HG03175 (cell line): Measurements from ENCODE around the gene GDF15.
A peak's percentile ranks its signal among the peaks of the same experiment; 100 is the strongest.

ENCODE experiments used
- ATAC-seq: cut with Tn5 transposase; IDR thresholded peaks from one replicate; pipeline ENCODE4 v1.9.1; 2021; ENCODE audit warnings: mild to moderate bottlenecking, moderate library complexity; ENCODE audit not compliant: unreplicated experiment

The GDF15 gene

GRCh38 chr19:18417250-18418028 is 31.5 kb downstream of the GDF15 start:
- ATAC-seq: no peak

- no peak for ATAC-seq
Measured at GRCh38 chr19:18418029-18418482, 32.1 kb downstream of the GDF15 start.

DNA sequence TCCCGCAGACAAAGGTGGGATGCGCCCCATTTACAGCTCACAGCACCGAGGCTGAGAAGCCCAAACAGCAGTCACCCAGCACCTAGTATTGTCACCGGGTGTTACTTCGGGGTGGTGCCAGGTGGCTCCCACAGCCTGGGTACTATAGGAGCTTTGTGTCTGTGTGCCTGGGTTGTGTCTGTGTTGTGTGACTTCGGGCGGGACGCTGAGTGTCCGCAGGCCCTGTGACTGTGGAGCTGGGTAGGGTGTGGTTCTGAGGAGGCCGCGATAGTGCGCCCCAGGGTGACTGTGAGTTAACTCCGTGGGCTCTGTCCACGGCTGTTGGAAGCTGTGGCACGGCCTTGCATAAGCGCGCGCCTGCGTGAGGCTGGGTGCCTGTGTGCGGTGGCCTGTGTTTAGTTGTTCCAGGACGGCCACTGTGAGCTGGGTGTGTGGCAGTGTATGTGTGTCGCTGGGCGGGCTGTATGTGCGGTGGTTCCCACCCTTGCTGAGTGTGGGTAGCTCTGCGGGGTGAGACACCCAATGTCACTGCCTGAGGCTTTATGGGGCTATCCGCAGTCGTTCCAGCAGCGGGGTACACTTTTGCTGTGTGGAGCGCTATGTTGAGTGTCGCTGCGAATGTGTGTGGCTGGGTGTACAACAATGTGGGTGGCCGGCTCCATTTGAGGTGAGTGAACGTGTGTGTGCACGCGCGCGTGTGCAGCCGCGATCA is 32.7 kb downstream of the GDF15 start:
- ATAC-seq: peak; percentile 7

DNA sequence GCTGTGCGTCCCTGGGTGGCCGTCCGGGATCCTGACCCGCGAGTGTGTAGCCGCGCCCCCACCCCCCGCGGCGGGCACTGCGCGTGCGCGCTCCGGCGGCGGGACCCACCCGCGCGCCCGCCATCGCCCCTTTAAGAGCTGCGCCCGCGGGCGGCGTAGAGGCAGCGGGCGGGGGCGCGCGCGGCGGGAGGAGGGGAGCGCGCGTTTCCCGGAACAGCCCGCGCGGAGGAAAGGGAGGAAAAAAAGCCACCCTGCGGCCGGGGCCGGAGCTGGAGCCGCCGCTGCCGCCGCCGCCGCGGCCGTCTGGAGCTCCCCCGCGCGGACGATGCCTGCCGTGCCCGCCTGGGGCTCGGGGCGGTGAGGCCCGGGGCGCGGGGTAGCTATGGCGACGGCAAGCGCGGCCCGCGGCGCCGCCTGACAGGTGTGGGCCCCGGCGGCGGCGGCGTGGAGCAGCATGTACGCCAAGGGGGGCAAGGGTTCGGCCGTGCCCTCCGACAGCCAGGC is 33.3 kb downstream of the GDF15 start, which contains the start of gene SSBP4:
Gene SSBP4 (plus strand): TSS at position 204 of the 504 bp plus-strand sequence. CDS start 251 bp downstream, at position 455.
- peak; percentile 46 for ATAC-seq

DNA sequence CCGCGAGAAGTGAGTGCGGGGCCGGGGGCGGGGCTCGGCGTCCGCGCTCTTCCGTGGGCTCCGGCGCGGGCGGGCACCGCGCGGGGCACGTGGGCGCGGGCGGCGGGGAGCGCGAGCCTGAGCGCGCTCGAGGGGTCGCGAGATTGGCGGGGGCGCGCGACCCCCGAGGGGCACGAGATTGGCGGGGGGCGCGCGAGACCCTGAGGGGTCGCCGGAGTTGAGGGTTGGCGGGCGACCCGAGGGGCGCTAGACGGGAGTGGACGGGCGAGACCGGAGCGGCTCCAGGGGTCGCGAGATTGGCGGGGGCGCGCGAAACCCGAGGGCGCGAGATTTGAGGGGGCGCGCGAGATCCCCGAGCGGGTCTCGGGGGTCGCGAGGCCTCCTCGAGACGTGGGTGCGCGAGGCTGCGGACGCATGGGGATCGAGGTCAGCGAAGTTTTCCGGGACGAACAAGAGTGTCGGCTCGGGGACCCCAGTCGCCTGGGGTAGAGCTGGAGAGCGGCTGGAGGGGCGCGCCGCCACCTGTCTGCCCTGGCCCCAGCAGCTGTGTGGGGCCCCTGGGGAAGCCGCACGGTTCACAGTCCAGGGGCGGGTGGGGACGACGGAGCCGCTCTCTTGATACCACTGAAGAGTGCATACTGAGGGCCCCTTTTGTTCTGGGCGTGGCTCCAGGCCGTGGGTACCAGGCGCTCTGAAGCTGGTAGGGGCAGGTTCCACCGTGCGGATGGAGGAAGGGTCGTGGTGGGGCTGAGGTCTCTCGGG is 33.9 kb downstream of the GDF15 start:
- no peak for ATAC-seq

DNA sequence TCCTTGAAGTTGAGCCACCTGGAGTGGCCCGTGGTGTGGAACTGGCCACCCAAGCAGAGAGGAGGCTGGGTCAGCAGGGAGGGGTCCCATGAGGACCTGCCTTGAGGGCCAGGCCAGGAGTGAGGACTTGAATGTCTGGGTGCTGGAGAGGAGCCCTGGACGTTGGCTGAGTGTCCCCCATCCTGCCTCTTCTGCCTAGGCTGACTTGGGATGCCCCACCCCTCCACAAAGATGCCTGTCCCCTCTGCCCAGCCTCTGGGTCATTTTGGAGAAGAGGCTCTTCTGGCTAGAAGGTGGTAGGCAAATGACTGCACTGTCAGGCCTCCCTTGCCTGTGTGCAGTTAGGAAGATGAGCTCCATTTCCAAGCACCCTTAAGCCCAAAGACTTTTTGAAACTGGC is 35.0 kb downstream of the GDF15 start:
- ATAC-seq: no peak

- no peak for ATAC-seq
Measured at GRCh38 chr19:18421371-18421959, 35.5 kb downstream of the GDF15 start.

DNA sequence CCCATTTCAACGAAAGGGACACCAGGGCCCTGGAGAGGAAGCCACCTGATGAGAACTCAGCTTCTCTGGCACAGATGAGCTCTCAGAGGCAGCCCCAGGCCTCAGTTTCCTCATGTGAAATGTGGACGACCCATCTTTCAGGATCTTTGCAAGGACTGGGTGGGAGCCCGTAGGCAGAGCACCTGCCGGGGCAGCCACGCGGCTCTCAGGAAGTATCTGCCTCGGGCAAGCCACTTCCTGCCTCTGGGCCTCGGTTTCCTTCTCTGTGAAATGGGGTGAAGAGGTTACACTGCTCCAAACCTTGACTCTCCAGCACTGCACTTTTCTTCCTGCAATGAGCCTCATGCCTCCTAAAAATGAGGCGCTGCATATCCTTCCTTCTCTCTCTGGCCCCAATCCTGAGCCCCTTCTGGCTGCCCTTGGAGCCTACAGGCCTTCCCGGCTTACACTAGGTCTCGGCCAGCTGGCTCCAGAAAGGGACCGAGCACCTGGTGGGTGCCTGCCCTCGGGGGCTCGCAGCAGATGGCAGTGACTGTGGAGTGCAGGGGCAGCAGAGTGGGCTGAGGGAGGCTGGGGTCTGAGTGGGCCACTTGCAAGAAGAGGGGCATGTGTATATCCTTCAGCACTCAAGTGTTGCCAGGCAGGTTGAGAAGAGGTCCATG is 36.7 kb downstream of the GDF15 start:
- no peak for ATAC-seq

DNA sequence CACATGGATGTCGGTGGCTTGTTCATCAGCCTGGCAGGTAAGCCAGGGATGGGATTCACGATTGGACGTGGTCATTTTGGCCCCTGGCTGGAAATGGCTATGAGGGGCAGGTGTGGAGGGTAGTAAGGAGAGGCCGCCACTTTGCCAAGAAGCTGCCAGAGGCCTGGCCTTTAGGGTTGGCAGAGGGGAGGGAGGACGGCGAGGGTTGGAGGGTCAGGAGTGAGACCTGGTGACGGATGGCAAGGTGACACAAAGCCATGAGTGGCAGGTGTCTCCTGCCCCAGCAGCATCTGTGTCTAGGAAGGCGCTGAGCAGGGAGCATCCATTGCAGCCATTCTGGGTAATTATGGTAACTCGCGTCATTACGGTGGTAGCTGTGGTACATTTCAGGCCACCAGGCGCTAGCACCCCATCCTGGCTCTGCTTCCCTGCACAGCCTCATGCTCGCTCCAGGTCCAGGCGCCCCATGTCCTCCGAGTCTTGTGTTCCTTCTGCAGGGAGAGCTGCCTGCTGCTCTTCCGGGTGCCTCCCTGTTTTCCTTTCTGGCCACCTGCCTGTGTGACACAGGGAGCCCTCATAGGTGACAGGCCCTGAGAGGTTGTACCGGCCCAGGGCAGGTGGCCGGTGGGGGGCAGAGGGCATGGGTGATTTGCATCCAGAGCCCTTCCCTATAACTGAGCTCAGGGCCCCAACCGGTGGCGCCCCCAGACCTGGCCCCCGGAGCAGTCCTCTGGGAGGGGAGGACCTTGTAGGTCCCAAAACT is 37.5 kb downstream of the GDF15 start:
- ATAC-seq: no peak

DNA sequence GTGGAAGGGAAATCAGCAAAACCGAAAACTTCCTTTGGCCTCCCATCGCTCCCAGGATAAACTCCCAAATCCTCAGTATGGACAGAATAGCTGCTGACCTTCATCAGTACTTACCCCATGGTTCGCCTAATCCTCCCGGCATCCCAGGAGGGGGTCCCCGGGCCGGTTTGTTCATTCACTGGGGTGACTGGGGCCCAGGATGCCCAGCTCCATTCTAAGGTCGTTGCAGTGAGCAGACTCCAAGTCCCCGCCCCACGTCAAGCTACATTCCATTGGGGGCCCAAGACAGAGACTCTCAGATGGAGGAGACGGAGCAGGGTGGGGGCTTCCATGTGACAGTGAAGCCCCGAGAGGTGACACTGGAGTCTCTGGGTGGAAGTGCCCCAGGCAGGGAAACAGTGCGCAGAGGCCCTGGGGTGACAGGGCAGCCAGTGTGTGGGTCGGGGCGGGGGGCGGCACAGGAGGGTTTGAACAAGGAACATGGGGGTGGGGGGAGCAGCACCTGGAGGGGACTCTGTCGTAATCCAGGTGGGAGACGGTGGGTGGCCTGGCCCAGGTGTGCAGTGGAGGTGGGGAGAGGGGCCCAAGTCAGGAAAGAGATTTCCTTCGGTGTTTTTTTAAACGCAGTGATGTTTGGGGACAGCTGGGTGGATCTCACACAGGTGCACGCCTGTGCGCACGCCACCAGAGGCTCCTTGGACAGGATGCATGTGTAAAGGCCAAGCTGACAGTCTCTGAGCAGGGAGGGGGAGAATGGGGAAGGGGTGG is 38.3 kb downstream of the GDF15 start:
- ATAC-seq: no peak

- ATAC-seq: no peak
Measured at GRCh38 chr19:18424890-18425514, 39.0 kb downstream of the GDF15 start.

GRCh38 chr19:18425515-18426415 is 39.8 kb downstream of the GDF15 start:
- ATAC-seq: no peak

DNA sequence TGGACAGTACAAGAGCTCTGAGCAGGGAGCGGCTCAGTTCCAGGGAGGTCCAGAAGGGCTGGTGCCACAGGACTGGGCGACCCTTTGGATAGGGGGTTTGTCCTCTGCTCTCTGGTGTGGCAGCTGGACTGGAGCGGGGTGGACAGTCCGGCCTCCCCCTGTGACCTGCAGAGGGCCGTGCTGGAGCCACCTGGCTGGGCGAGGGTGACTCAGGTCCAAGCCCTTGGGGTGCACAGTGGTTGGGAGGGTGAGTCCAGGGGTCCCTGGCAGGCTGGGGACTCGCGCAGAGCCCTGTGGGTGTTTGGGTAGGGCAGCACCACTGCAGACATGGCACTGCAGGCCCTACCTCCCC is 40.4 kb downstream of the GDF15 start:
- no peak for ATAC-seq

DNA sequence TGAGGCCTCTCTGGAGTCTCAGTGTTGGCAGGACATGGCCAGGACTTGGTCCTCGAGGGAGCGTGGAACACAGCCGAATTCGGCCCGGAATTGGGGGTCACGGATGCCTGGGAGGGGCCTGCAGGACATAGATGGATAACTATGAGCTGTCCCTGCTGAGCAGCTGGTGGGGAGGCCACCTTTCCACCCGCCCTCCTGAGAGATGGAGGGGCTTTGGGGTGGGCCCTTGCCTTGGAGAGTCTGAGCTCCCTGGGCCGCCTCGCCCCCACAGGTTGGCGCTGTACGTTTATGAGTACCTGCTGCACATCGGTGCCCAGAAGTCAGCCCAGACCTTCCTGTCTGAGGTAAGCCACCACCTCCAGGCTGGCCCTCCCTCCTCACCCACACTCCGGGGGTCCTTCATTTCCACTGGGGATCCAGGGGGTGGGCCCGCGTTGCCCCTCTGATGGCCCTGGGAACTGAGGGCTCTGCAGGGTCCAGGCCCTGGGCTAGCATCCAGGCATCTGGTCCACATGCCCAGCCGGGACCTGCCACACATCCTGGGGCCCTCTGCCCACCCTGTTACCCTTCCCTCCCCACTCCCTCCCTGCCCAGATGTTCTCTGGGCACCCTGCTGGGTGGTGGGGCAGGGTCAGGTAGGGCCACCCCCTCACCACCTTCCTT is 41.3 kb downstream of the GDF15 start:
- no peak for ATAC-seq

- no peak for ATAC-seq
Measured at GRCh38 chr19:18427743-18428113, 41.8 kb downstream of the GDF15 start.

GRCh38 chr19:18428173-18428786 is 42.3 kb downstream of the GDF15 start:
- no peak for ATAC-seq
